ENCODE results near the gene GAB4.

GAB4 gene

GRCh38 chr22:17009640-17010291, 1.7 kb upstream of the GAB4 start:
- TF ChIP-seq MYC (IDR thresholded peaks at IDR 0.05; ENCODE audit: low read depth, low read length) (no peak), CTCF (IDR thresholded peaks at IDR 0.05; ENCODE audit: low read depth, low read length) (peak; percentile 15), POLR2A (IDR thresholded peaks at IDR 0.05; ENCODE audit: extremely low read depth, insufficient read length) (no peak), MAX (IDR thresholded peaks at IDR 0.05; ENCODE audit: low read depth, low read length) (no peak)
- DNase-seq (ENCODE audit: low read depth): no peak
- H3K4me3 ChIP-seq (ENCODE audit: low read depth, low read length): no peak overlapping the region

GRCh38 chr22:17007257-17007656, 765 bp downstream of the GAB4 start:
- TF ChIP-seq MAX (IDR thresholded peaks at IDR 0.05; ENCODE audit: low read depth, low read length) (no peak), POLR2A (IDR thresholded peaks at IDR 0.05; ENCODE audit: extremely low read depth, insufficient read length) (no peak), MYC (IDR thresholded peaks at IDR 0.05; ENCODE audit: low read depth, low read length) (no peak), CTCF (IDR thresholded peaks at IDR 0.05; ENCODE audit: low read depth, low read length) (no peak)
- DNase-seq (ENCODE audit: low read depth): no peak
- H3K4me3 ChIP-seq (ENCODE audit: low read depth, low read length): no peak overlapping the region

GRCh38 chr22:16989915-16990314, 18.1 kb downstream of the GAB4 start:
- no peak overlapping the region for H3K4me3 ChIP-seq (ENCODE audit: low read depth, low read length)
- DNase-seq (ENCODE audit: low read depth): no peak
- TF ChIP-seq POLR2A (IDR thresholded peaks at IDR 0.05; ENCODE audit: extremely low read depth, insufficient read length) (no peak), MAX (IDR thresholded peaks at IDR 0.05; ENCODE audit: low read depth, low read length) (no peak), MYC (IDR thresholded peaks at IDR 0.05; ENCODE audit: low read depth, low read length) (no peak), CTCF (IDR thresholded peaks at IDR 0.05; ENCODE audit: low read depth, low read length) (no peak)

DNA sequence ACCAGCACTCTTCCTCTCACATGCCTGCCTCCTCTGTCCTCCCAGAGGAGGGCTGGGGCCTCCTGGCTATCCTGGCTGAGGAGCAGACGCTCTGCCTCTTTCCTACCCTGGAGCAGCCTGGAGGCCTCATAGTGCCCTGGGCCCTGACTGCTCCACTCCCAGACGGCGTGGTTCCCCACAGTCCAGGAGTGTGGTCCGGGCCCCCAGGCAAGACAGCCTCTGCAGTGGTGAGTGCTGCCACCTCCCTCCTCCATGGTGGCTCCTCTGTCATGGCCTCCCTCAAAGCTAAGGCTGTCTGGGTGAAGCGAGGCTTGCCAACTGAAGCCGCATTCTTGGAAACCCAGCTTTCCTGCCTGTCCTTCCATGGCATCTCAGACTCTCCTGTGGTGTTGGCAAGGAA, 19.8 kb downstream of the GAB4 start:
- TF ChIP-seq MAX (IDR thresholded peaks at IDR 0.05; ENCODE audit: low read depth, low read length) (no peak), CTCF (IDR thresholded peaks at IDR 0.05; ENCODE audit: low read depth, low read length) (no peak), MYC (IDR thresholded peaks at IDR 0.05; ENCODE audit: low read depth, low read length) (no peak), POLR2A (IDR thresholded peaks at IDR 0.05; ENCODE audit: extremely low read depth, insufficient read length) (no peak)
- DNase-seq (ENCODE audit: low read depth): no peak

DNA sequence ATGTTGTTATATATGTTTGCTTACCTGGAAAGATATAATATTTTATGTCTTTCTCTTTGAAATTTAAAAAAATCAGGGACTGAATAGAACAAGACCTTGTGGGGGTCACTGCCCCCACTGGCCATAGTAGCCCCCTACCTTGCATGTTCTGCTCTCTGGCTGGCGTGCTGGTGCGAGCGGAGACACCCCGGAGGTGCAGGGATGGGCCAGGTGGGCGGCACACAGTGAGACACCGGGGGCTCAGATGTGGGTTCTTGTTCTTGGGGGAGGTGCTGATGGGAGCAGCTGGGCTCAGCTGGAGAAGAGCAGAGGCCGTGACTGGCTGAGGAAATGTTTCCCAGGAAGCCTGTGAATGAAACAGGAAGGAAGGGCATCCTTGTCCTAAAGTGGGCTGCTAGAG, 20.2 kb downstream of the GAB4 start:
- H3K4me3 ChIP-seq (ENCODE audit: low read depth, low read length): no peak overlapping the region
- DNase-seq (ENCODE audit: low read depth): no peak
- TF ChIP-seq MYC (IDR thresholded peaks at IDR 0.05; ENCODE audit: low read depth, low read length) (no peak), MAX (IDR thresholded peaks at IDR 0.05; ENCODE audit: low read depth, low read length) (no peak), CTCF (IDR thresholded peaks at IDR 0.05; ENCODE audit: low read depth, low read length) (no peak), POLR2A (IDR thresholded peaks at IDR 0.05; ENCODE audit: extremely low read depth, insufficient read length) (no peak)

More for the DNA sequence above, 19.8 kb downstream of the GAB4 start:
- H3K4me3 ChIP-seq (ENCODE audit: low read depth, low read length): no peak overlapping the region
